PC-3 (cell line): ENCODE data around the gene NENF. TPM values are rescaled to one million over a fixed set of nuclear protein-coding genes. Genes with fewer than 3 reads are reported as not detected.

ENCODE experiments used
- ATAC-seq: fragments of 200-7000 bp; cut with Tn5 transposase; 2 replicates; pipeline ENCODE4 v1.9.1; 2020; ENCODE audit warnings: mild to moderate bottlenecking, moderate library complexity
- BruUV-seq: library from RNA; stranded (reverse); fragments of 400-500 nt; replicated peaks from 2 replicates; lab custom pipeline; 2021; lab: Mats Ljungman, UMichigan
- CTCF ChIA-PET: fragments of 300-600 bp; sonication (Branson Sonifier 250); formaldehyde crosslinking; loops from one replicate; lab custom pipeline; 2022; ENCODE audit warnings: antibody characterized with exemption; lab: Charles Lee
- POLR2A ChIA-PET: fragments of 300-600 bp; sonication (Branson Sonifier 250); formaldehyde crosslinking; loops from one replicate; lab custom pipeline; 2022; ENCODE audit warnings: antibody characterized with exemption; ENCODE audit not compliant: unreplicated experiment; lab: Charles Lee
- DNase-seq: peaks from one replicate; pipeline ENCODE4 v3.0.0-alpha.2; 2015
- H2AFZ ChIP-seq: fragments of 300-600 bp; sonication (generic); 2 replicates; pipeline ENCODE4 v1.6.0; 2016; ENCODE audit warnings: antibody characterized with exemption, low read length
- H3F3A ChIP-seq: fragments of 300-600 bp; sonication (generic); one replicate; pipeline ENCODE4 v1.6.0; 2017; ENCODE audit warnings: antibody characterized with exemption, low read length, control low read depth, mild to moderate bottlenecking; ENCODE audit not compliant: unreplicated experiment
- H3K27ac ChIP-seq: fragments of 300-600 bp; sonication (generic); 2 replicates; pipeline ENCODE4 v1.5.1; 2016; ENCODE audit warnings: mild to moderate bottlenecking, low read length
- H3K27me3 ChIP-seq: fragments of 300-600 bp; sonication (generic); 2 replicates; pipeline ENCODE4 v1.6.1; 2016; ENCODE audit warnings: low read length, mixed read lengths
- H3K36me3 ChIP-seq: fragments of 300-600 bp; sonication (generic); 2 replicates; pipeline ENCODE4 v1.6.1; 2016; ENCODE audit warnings: low read depth, mixed run types, low read length, mixed read lengths
- H3K4me1 ChIP-seq: fragments of 300-600 bp; sonication (generic); 2 replicates; pipeline ENCODE4 v1.5.1; 2016; ENCODE audit warnings: low read length; ENCODE audit not compliant: insufficient read depth
- H3K4me2 ChIP-seq: fragments of 300-600 bp; sonication (generic); 2 replicates; pipeline ENCODE4 v1.6.0; 2016; ENCODE audit warnings: low read length
- H3K4me3 ChIP-seq: fragments of 300-600 bp; sonication (generic); 2 replicates; pipeline ENCODE4 v1.5.1; 2016; ENCODE audit warnings: mild to moderate bottlenecking, low read length, mixed read lengths
- H3K79me2 ChIP-seq: fragments of 300-600 bp; sonication (generic); 2 replicates; pipeline ENCODE4 v1.6.1; 2017; ENCODE audit warnings: low read length, mixed read lengths
- H3K9ac ChIP-seq: fragments of 300-600 bp; sonication (generic); 2 replicates; pipeline ENCODE4 v1.6.0; 2016; ENCODE audit warnings: mild to moderate bottlenecking, low read length
- H3K9me2 ChIP-seq: fragments of 300-600 bp; sonication (generic); replicated peaks from 2 replicates; pipeline ENCODE4 v1.6.1; 2016; ENCODE audit warnings: mixed run types, low read length, mixed read lengths
- H3K9me3 ChIP-seq: fragments of 300-600 bp; sonication (generic); 2 replicates; pipeline ENCODE4 v1.6.1; 2016; ENCODE audit warnings: low read length, mixed read lengths
- H4K20me1 ChIP-seq: fragments of 300-600 bp; sonication (generic); 2 replicates; pipeline ENCODE4 v1.6.1; 2016; ENCODE audit warnings: low read length, mixed read lengths
- EZH2 ChIP-seq: fragments of 300-600 bp; sonication (generic); IDR thresholded peaks from one replicate; pipeline ENCODE4 v1.6.1; 2017; ENCODE audit warnings: antibody characterized with exemption, mild to moderate bottlenecking, low read length; ENCODE audit not compliant: unreplicated experiment
- EZH2phosphoT487 ChIP-seq: fragments of 300-600 bp; sonication (generic); IDR thresholded peaks from 2 replicates; pipeline ENCODE4 v1.6.1; 2018; ENCODE audit warnings: mild to moderate bottlenecking, antibody characterized with exemption, low read length, borderline replicate concordance
- intact Hi-C: fragments of 100-400 bp; cut with micrococcal nuclease; formaldehyde crosslinking; loops from 2 replicates; pipeline ENCODE4 v1.9.0; 2023
- total RNA-seq: library from RNA; depleted of rRNA; stranded (reverse); fragments of >200 nt; gene quantifications from 2 replicates; pipeline ENCODE4 v1.2.3, GENCODE V29; 2014
- TF ChIP-seq, protein P1 (sequence below): fragments of 300-600 bp; sonication (generic); conservative IDR thresholded peaks from 2 replicates; pipeline ENCODE4 v1.5.1; 2017; ENCODE audit warnings: antibody characterized with exemption, low read depth, mild to moderate bottlenecking, low read length

The NENF gene
- total RNA-seq, 1 experiment from 2014 or later = 161 TPM

DNA sequence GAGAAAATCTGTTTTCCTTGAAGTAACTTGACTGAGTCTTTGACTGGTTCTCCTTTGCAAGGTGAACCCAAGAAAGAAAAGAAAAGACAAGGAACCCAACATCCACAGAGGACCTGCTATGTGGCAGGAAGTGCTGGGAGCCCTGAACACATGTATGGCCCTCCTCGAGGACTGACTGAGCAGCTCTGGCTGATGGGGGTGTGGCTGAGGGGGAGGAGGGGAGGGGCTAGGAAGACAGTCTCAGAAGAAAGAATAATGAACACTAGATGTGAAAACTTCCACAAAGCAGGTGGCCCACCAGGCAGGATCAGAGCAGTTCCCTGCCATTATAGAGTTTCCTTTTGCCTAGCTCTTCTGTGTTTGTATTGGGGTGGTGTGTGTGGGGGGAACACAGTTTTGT lies 26.1 kb downstream of the NENF start:
- TF ChIP-seq EZH2phosphoT487 = no peak
- no peak for TF ChIP-seq EZH2
- TF ChIP-seq, protein P1, sequence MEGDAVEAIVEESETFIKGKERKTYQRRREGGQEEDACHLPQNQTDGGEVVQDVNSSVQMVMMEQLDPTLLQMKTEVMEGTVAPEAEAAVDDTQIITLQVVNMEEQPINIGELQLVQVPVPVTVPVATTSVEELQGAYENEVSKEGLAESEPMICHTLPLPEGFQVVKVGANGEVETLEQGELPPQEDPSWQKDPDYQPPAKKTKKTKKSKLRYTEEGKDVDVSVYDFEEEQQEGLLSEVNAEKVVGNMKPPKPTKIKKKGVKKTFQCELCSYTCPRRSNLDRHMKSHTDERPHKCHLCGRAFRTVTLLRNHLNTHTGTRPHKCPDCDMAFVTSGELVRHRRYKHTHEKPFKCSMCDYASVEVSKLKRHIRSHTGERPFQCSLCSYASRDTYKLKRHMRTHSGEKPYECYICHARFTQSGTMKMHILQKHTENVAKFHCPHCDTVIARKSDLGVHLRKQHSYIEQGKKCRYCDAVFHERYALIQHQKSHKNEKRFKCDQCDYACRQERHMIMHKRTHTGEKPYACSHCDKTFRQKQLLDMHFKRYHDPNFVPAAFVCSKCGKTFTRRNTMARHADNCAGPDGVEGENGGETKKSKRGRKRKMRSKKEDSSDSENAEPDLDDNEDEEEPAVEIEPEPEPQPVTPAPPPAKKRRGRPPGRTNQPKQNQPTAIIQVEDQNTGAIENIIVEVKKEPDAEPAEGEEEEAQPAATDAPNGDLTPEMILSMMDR = no peak
- ATAC-seq = no peak
- CTCF ChIA-PET = interaction anchor here (0.5 to 0.7 kb wide), 2 partner anchors 11 to 107 kb away, joined by 3 to 16 read pairs; no protein-coding TSS in a partner anchor

DNA sequence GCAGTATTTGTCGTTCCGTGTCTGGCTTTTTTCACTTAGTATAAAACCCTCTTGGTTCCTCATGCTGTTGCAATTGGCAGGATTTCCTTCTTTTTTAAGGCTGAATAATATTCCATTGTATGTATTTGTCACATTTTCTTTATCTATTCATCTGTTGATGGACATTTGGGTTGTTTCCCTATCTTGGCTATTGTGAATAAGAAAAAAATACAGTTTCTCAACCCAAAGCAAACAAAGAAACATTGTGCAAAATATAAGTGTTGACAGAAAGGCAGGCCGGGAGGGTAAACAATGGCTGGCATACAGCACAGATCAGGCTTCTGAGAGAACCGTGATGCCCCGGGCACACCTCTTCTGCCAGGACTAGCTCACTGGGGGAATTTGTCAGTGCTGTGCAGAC lies 26.9 kb downstream of the NENF start:
- H3K27me3 ChIP-seq = no peaks in the 10 kb centered on the region
- no peak overlapping the region for H3K4me2 ChIP-seq
- no peaks in the 10 kb centered on the region for H3F3A ChIP-seq
- H3K9me2 ChIP-seq = no peaks in the 10 kb centered on the region
- no peaks in the 10 kb centered on the region for H3K9me3 ChIP-seq
- no peak overlapping the region for H2AFZ ChIP-seq
- intact Hi-C loops = loop anchor here (5.0 kb wide), 2 partner anchors 323 to 447 kb away; no protein-coding TSS in a partner anchor
- CTCF ChIA-PET = interaction anchor here (0.5 kb wide), 1 partner anchor 108 kb away, joined by 3 read pairs; no protein-coding TSS in a partner anchor
- H3K27ac ChIP-seq = no peak overlapping the region
- H3K9ac ChIP-seq = no peak overlapping the region
- no peaks in the 10 kb centered on the region for H4K20me1 ChIP-seq
- H3K36me3 ChIP-seq = no peaks in the 10 kb centered on the region
- BruUV-seq = no TSS peak
- no peaks in the 10 kb centered on the region for H3K79me2 ChIP-seq
- no peak overlapping the region for H3K4me3 ChIP-seq
- H3K4me1 ChIP-seq = peaks cover 3% of the 10 kb centered on the region; the same call in 1 of the 2 replicates
- no peak for ATAC-seq
- TF ChIP-seq, protein P1 = no peak
- TF ChIP-seq EZH2phosphoT487 (no peak), EZH2 (no peak)
- POLR2A ChIA-PET = no interaction called here
- no peak for DNase-seq

More for the DNA sequence above, 26.1 kb downstream of the NENF start:
- no peak for DNase-seq
- Histone ChIP-seq H3K4me3 (no peak overlapping the region), H3K27ac (no peak overlapping the region), H3K27me3 (no peaks in the 10 kb centered on the region), H3K9me2 (no peaks in the 10 kb centered on the region), H3K4me2 (no peak overlapping the region), H2AFZ (no peak overlapping the region), H4K20me1 (no peaks in the 10 kb centered on the region), H3F3A (no peaks in the 10 kb centered on the region), H3K79me2 (no peaks in the 10 kb centered on the region), H3K4me1 (peaks cover 3% of the 10 kb centered on the region; the same call in 1 of the 2 replicates), H3K9me3 (no peaks in the 10 kb centered on the region), H3K9ac (no peak overlapping the region), H3K36me3 (no peaks in the 10 kb centered on the region)
- POLR2A ChIA-PET = no interaction called here
- intact Hi-C loops = loop anchor here (5.0 kb wide), 2 partner anchors 323 to 447 kb away; no protein-coding TSS in a partner anchor
- no TSS peak for BruUV-seq

DNA sequence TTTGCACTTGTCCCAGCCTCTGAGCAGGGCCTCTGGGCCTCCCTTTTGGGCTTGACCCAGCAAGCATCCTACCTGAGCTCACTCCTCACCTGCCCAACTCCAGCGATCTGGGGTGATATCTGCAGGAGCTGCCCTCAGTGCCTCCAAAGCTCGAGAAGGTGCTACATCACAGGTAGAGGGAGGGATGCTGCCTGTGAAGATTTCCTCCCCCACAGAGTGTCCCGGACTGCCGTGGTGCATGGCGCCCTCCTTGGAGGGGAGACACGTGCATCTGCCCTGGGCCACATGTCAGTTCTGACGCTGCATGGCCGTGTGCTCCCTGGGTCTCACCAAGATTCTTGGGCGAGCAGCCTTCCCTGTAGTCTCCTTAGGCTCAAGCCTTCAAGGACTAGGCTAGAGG lies 27.7 kb downstream of the NENF start:
- Histone ChIP-seq H3K27me3 (no peaks in the 10 kb centered on the region), H3K4me1 (peaks cover 3% of the 10 kb centered on the region; the same call in 1 of the 2 replicates), H3K36me3 (no peaks in the 10 kb centered on the region), H3K9me3 (no peaks in the 10 kb centered on the region), H3K4me2 (no peak overlapping the region), H4K20me1 (no peaks in the 10 kb centered on the region), H3K4me3 (no peak overlapping the region), H2AFZ (no peak overlapping the region), H3K9ac (no peak overlapping the region), H3F3A (no peaks in the 10 kb centered on the region), H3K79me2 (no peaks in the 10 kb centered on the region), H3K27ac (no peak overlapping the region), H3K9me2 (no peaks in the 10 kb centered on the region)
- POLR2A ChIA-PET = no interaction called here
- intact Hi-C loops = no loop called here
- CTCF ChIA-PET = no interaction called here
- TF ChIP-seq EZH2phosphoT487 = no peak
- TF ChIP-seq, protein P1 = no peak
- TF ChIP-seq EZH2 = no peak
- no TSS peak for BruUV-seq
- no peak for ATAC-seq
- no peak for DNase-seq
